GM12878 (cell line): ENCODE results near the gene SLC38A9. TPM values are rescaled to one million over a fixed set of nuclear protein-coding genes. Genes with fewer than 3 reads are reported as not detected.

Experiments
- ATAC-seq: fragments of 200-7000 bp; cut with Tn5 transposase; 3 replicates; pipeline ENCODE4 v1.9.1; 2020; ENCODE audit warnings: mild to moderate bottlenecking, moderate library complexity
- BruUV-seq: library from RNA; stranded (reverse); fragments of 400-500 nt; replicated peaks from 2 replicates; lab custom pipeline; 2021; lab: Mats Ljungman, UMichigan
- CTCF ChIA-PET: fragments of 300-600 bp; sonication (Branson Sonifier 250); formaldehyde crosslinking; extraction: SDS; loops from one replicate; lab custom pipeline; 2021; ENCODE audit warnings: inconsistent platforms; lab: Yijun Ruan, JAX
- POLR2A ChIA-PET: fragments of 350-600 bp; formaldehyde crosslinking; extraction: SDS; loops from one replicate; lab custom pipeline; 2021; ENCODE audit warnings: inconsistent platforms; lab: Charles Lee
- RAD21 ChIA-PET: fragments of 300-600 bp; sonication (Branson Sonifier 250); formaldehyde crosslinking; loops from one replicate; lab custom pipeline; 2023; ENCODE audit warnings: antibody characterized with exemption; ENCODE audit not compliant: unreplicated experiment; lab: Charles Lee
- SMC1A ChIA-PET: fragments of 300-600 bp; sonication (Branson Sonifier 250); formaldehyde crosslinking; loops from one replicate; lab custom pipeline; 2023; ENCODE audit not compliant: unreplicated experiment, uncharacterized antibody; lab: Charles Lee
- DNase-seq: peaks from one replicate; pipeline ENCODE4 v3.0.0-alpha.2; 2011; ENCODE audit warnings: low read depth, low spot score
- FAIRE-seq: peaks from 3 replicates; lab custom pipeline; 2011; peaks lifted over from hg19 to GRCh38; lab: Jason Lieb, UNC
- H2AFZ ChIP-seq: 2 replicates; pipeline ENCODE4 v1.6.0; 2011; ENCODE audit warnings: low read depth, low read length, control low read depth; ENCODE audit not compliant: control insufficient read depth
- H3K27ac ChIP-seq: 2 replicates; pipeline ENCODE4 v1.5.1; 2011; ENCODE audit warnings: control low read depth; ENCODE audit not compliant: control insufficient read depth, insufficient read depth
- H3K27me3 ChIP-seq, 2 experiments: replicated peaks in 1 of 2; 2 replicates each; pipeline versions ENCODE4 v1.6.0 to v1.6.1; 2011; ENCODE audit warnings: low read length in 1 of 2; ENCODE audit not compliant: control insufficient read depth in 2 of 2, insufficient read depth in 2 of 2
- H3K36me3 ChIP-seq, 2 experiments: 2 replicates each; pipeline ENCODE4 v1.5.1; 2011; ENCODE audit warnings: low read length in 1 of 2; ENCODE audit not compliant: control insufficient read depth in 2 of 2, insufficient read depth in 2 of 2
- H3K4me1 ChIP-seq: 2 replicates; pipeline ENCODE4 v1.6.1; 2011; ENCODE audit warnings: mild to moderate bottlenecking, low read length, moderate library complexity, mixed read lengths; ENCODE audit not compliant: control insufficient read depth, insufficient read depth
- H3K4me2 ChIP-seq: 2 replicates; pipeline ENCODE4 v1.6.0; 2011; ENCODE audit warnings: control low read depth; ENCODE audit not compliant: control insufficient read depth, insufficient read depth
- H3K4me3 ChIP-seq: fragments of 200-600 bp; sonication (generic); 2 replicates; pipeline ENCODE4 v1.5.1; 2016
- H3K79me2 ChIP-seq: 2 replicates; pipeline ENCODE4 v1.6.0; 2011; ENCODE audit warnings: low read length; ENCODE audit not compliant: control insufficient read depth, insufficient read depth
- H3K9ac ChIP-seq: 2 replicates; pipeline ENCODE4 v1.8.0; 2011; ENCODE audit warnings: low read length, control low read depth, mixed read lengths; ENCODE audit not compliant: control insufficient read depth, insufficient read depth
- H3K9me3 ChIP-seq: replicated peaks from 3 replicates; pipeline ENCODE4 v1.5.1; 2011; ENCODE audit warnings: mild to moderate bottlenecking, low read length; ENCODE audit not compliant: control insufficient read depth, insufficient read depth
- H4K20me1 ChIP-seq: 2 replicates; pipeline ENCODE4 v1.6.0; 2011; ENCODE audit not compliant: control insufficient read depth, insufficient read depth
- BMI1 ChIP-seq: fragments of 450-650 bp; IDR thresholded peaks from 2 replicates; pipeline ENCODE4 v1.6.1; 2016; ENCODE audit warnings: mild to moderate bottlenecking, moderate library complexity, borderline replicate concordance
- LARP7 ChIP-seq: fragments of 450-650 bp; IDR thresholded peaks from 2 replicates; pipeline ENCODE4 v1.6.1; 2017; ENCODE audit warnings: mild to moderate bottlenecking
- SIX5 ChIP-seq: IDR thresholded peaks from 2 replicates; pipeline ENCODE4 v1.6.1; 2011; ENCODE audit warnings: mild to moderate bottlenecking, low read depth, low read length, moderate library complexity; ENCODE audit not compliant: severe bottlenecking
- TCF7 ChIP-seq: IDR thresholded peaks from 2 replicates; pipeline ENCODE4 v1.6.1; 2014; ENCODE audit warnings: antibody characterized with exemption, borderline replicate concordance
- WGBS: methylation state at CpG from one replicate; pipeline ENCODE4 v1.1.6; 2016; ENCODE audit warnings: low lambda C conversion rate; ENCODE audit not compliant: insufficient replicate concordance, insufficient coverage; ENCODE audit errors: missing lambda C conversion rate; 5-methylcytosine and 5-hydroxymethylcytosine counted together
- in situ Hi-C: fragments of 300-500 bp; cut with MboI; formaldehyde crosslinking; loops from 9 replicates; pipeline ENCODE4 v1.14.3; 2018; ENCODE audit warnings: mixed read lengths
- intact Hi-C: fragments of 100-400 bp; cut with micrococcal nuclease; formaldehyde crosslinking; loops from one replicate; pipeline ENCODE4 v1.14.2; 2022; ENCODE audit not compliant: unreplicated experiment
- polyA plus RNA-seq, 11 experiments: library from polyadenylated mRNA; depleted of rRNA in 4 of 11; unstranded in 6 of 11; stranded (reverse) in 5 of 11; fragments of >200 nt; fragmentation: Nextera tagmentation in 4 of 11; fragmentation: Illumina TruSeq in 1 of 11; extraction: Ambion mirVana in 4 of 11; extraction: Trizol in 1 of 11; gene quantifications; 1 replicate in 1 of 11; 2 replicates in 10 of 11; pipeline versions ENCODE4 v1.2.1 to v1.2.3, GENCODE V29; 2011 to 2016; ENCODE audit warnings: inconsistent platforms in 2 of 11, missing spikeins in 2 of 11, low read depth in 1 of 11
- total RNA-seq, 4 experiments: library from RNA; depleted of rRNA in 3 of 4; stranded (reverse); fragments of >200 nt in 3 of 4; fragmentation: Illumina TruSeq in 1 of 4; extraction: Trizol in 1 of 4; gene quantifications; 2 replicates each; pipeline versions ENCODE4 v1.2.1 to v1.2.3, GENCODE V29; 2013 to 2021
- TF ChIP-seq, protein P1 (sequence below): fragments of 450-650 bp; IDR thresholded peaks from 2 replicates; pipeline ENCODE4 v1.6.1; 2017; ENCODE audit warnings: antibody characterized with exemption, mild to moderate bottlenecking, moderate library complexity

The SLC38A9 gene
- total and polyA plus RNA-seq, 10 of the 15 experiments (the other 5 are each of a cell fraction or from before 2014, with no cell fraction given) = 8.5 to 35.1 (median 23.0) TPM

DNA sequence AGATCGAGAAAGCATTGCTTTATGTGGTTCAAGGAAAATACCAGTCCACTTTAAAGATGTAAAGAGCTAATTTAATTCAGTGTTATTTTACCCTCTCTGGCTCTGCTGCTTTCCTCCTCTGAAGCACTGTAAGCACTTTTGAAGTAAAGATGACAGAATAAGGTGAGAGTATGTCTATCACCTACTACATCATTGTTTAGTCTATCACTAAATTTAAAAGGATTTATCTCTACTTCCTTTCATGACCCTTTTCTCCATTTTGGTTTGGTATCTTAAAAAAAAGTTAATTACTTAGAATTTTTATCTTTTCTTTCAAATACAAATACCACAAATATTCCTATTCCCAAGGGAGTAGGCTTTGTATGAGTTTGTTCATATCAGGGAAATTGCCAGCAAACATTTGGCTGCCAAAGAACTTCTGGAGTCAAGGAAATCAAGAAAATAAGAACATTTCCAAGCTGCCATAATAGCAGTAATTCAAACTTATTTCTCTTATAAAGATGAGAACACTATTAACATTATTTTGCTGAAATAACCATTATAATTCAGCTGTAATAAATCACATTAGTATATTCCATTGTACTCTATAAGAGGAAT, 77.8 kb downstream of the SLC38A9 start:
- in situ Hi-C loops = no loop called here
- H3K9ac ChIP-seq = no peak overlapping the region
- H3K4me3 ChIP-seq = no peak overlapping the region
- H2AFZ ChIP-seq = no peak overlapping the region
- DNase-seq (no peak), FAIRE-seq (no peak), ATAC-seq (no peak)
- ChIA-PET SMC1A (interaction anchor here (0.7 to 0.8 kb wide), 2 partner anchors 31 to 37 kb away, joined by 3 read pairs; no protein-coding TSS in a partner anchor), CTCF (no interaction called here), POLR2A (no interaction called here), RAD21 (no interaction called here)
- H4K20me1 ChIP-seq = no peaks in the 10 kb centered on the region
- intact Hi-C loops = no loop called here
- no peak overlapping the region for H3K4me2 ChIP-seq
- BruUV-seq = no TSS peak
- no peaks in the 10 kb centered on the region for H3K9me3 ChIP-seq
- H3K27ac ChIP-seq = no peak overlapping the region
- no peak for TF ChIP-seq SIX5
- no peak for TF ChIP-seq TCF7
- TF ChIP-seq, protein P1, sequence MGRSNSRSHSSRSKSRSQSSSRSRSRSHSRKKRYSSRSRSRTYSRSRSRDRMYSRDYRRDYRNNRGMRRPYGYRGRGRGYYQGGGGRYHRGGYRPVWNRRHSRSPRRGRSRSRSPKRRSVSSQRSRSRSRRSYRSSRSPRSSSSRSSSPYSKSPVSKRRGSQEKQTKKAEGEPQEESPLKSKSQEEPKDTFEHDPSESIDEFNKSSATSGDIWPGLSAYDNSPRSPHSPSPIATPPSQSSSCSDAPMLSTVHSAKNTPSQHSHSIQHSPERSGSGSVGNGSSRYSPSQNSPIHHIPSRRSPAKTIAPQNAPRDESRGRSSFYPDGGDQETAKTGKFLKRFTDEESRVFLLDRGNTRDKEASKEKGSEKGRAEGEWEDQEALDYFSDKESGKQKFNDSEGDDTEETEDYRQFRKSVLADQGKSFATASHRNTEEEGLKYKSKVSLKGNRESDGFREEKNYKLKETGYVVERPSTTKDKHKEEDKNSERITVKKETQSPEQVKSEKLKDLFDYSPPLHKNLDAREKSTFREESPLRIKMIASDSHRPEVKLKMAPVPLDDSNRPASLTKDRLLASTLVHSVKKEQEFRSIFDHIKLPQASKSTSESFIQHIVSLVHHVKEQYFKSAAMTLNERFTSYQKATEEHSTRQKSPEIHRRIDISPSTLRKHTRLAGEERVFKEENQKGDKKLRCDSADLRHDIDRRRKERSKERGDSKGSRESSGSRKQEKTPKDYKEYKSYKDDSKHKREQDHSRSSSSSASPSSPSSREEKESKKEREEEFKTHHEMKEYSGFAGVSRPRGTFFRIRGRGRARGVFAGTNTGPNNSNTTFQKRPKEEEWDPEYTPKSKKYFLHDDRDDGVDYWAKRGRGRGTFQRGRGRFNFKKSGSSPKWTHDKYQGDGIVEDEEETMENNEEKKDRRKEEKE = no peak
- no peak for TF ChIP-seq LARP7
- TF ChIP-seq BMI1 = no peak
- H3K27me3 ChIP-seq = no peaks in the 10 kb centered on the region
- H3K79me2 ChIP-seq = no peaks in the 10 kb centered on the region
- peaks cover 8% of the 10 kb centered on the region; the same call in 1 of the 2 replicates for H3K4me1 ChIP-seq
- peaks cover 0 to 4% of the 10 kb centered on the region in 2 experiments; a peak in 1 of 4 replicates for H3K36me3 ChIP-seq
- WGBS = 100% methylated on average over 1 of the region's 1 CpG
